ENCODE results near the gene GRK4.

GRK4 gene

GRCh38 chr4:3034231-3034630 is 70.9 kb downstream of the GRK4 start:
- Mint-ChIP-seq H3K27ac (no peak overlapping the region), H3K4me1 (ENCODE audit: low read depth) (peaks cover 18% of the 10 kb centered on the region), H3K27me3 (peaks cover 43% of the 10 kb centered on the region), H3K36me3 (ENCODE audit: low read depth) (no peaks in the 10 kb centered on the region), H3K4me3 (no peak overlapping the region), H3K9me3 (no peaks in the 10 kb centered on the region)
- intact Hi-C loops (cut with micrococcal nuclease), result no loop called here

GRCh38 chr4:3035249-3035648 is 71.9 kb downstream of the GRK4 start:
- intact Hi-C loops (cut with micrococcal nuclease), result loop anchor here (5.0 kb wide), 1 partner anchor 58 kb away; no protein-coding TSS in a partner anchor
- no peaks in the 10 kb centered on the region for H3K36me3 Mint-ChIP-seq (ENCODE audit: low read depth)
- H3K4me3 Mint-ChIP-seq, result no peak overlapping the region
- peaks cover 20% of the 10 kb centered on the region for H3K4me1 Mint-ChIP-seq (ENCODE audit: low read depth)
- H3K9me3 Mint-ChIP-seq, result no peaks in the 10 kb centered on the region
- peaks cover 46% of the 10 kb centered on the region for H3K27me3 Mint-ChIP-seq
- H3K27ac Mint-ChIP-seq, result no peak overlapping the region

GRCh38 chr4:3035674-3036073 is 72.3 kb downstream of the GRK4 start:
- intact Hi-C loops (cut with micrococcal nuclease), result loop anchor here (5.0 kb wide), 1 partner anchor 58 kb away; no protein-coding TSS in a partner anchor
- Mint-ChIP-seq H3K27me3 (peaks cover 49% of the 10 kb centered on the region), H3K36me3 (ENCODE audit: low read depth) (no peaks in the 10 kb centered on the region), H3K27ac (no peak overlapping the region), H3K9me3 (no peaks in the 10 kb centered on the region), H3K4me3 (no peak overlapping the region), H3K4me1 (ENCODE audit: low read depth) (peaks cover 24% of the 10 kb centered on the region)

GRCh38 chr4:3036131-3036952 is 73.0 kb downstream of the GRK4 start:
- Mint-ChIP-seq H3K36me3 (ENCODE audit: low read depth) (no peaks in the 10 kb centered on the region), H3K27ac (no peak overlapping the region), H3K27me3 (peaks cover 45% of the 10 kb centered on the region), H3K9me3 (no peaks in the 10 kb centered on the region), H3K4me1 (ENCODE audit: low read depth) (peaks cover 30% of the 10 kb centered on the region), H3K4me3 (no peak overlapping the region)
- intact Hi-C loops (cut with micrococcal nuclease), result loop anchor here (5.0 kb wide), 1 partner anchor 59 kb away; no protein-coding TSS in a partner anchor

GRCh38 chr4:3037957-3038461 is 74.6 kb downstream of the GRK4 start:
- Mint-ChIP-seq H3K4me3 (peak overlapping the region; percentile 76), H3K27ac (peak overlapping the region; percentile 37), H3K36me3 (ENCODE audit: low read depth) (no peaks in the 10 kb centered on the region), H3K27me3 (peaks cover 42% of the 10 kb centered on the region), H3K9me3 (no peaks in the 10 kb centered on the region), H3K4me1 (ENCODE audit: low read depth) (peaks cover 46% of the 10 kb centered on the region)
- intact Hi-C loops (cut with micrococcal nuclease), result loop anchor here (5.0 kb wide), 1 partner anchor 61 kb away; no protein-coding TSS in a partner anchor

GRCh38 chr4:3039706-3040366 is 76.5 kb downstream of the GRK4 start:
- intact Hi-C loops (cut with micrococcal nuclease), result loop anchor here (5.0 kb wide), 1 partner anchor 63 kb away; no protein-coding TSS in a partner anchor
- no peak overlapping the region for H3K4me3 Mint-ChIP-seq
- H3K4me1 Mint-ChIP-seq (ENCODE audit: low read depth), result peaks cover 55% of the 10 kb centered on the region
- no peaks in the 10 kb centered on the region for H3K36me3 Mint-ChIP-seq (ENCODE audit: low read depth)
- peak overlapping the region; percentile 89 for H3K27ac Mint-ChIP-seq
- H3K9me3 Mint-ChIP-seq, result no peaks in the 10 kb centered on the region
- H3K27me3 Mint-ChIP-seq, result peaks cover 42% of the 10 kb centered on the region

GRCh38 chr4:3040452-3041191 is 77.3 kb downstream of the GRK4 start:
- Mint-ChIP-seq H3K36me3 (ENCODE audit: low read depth) (no peaks in the 10 kb centered on the region), H3K27me3 (peaks cover 36% of the 10 kb centered on the region), H3K9me3 (no peaks in the 10 kb centered on the region), H3K4me3 (peak overlapping the region; percentile 89), H3K27ac (peak overlapping the region; percentile 89), H3K4me1 (ENCODE audit: low read depth) (peaks cover 63% of the 10 kb centered on the region)
- intact Hi-C loops (cut with micrococcal nuclease), result no loop called here

- peak overlapping the region; percentile 89 for H3K27ac Mint-ChIP-seq
- intact Hi-C loops (cut with micrococcal nuclease), result no loop called here
- H3K9me3 Mint-ChIP-seq, result no peaks in the 10 kb centered on the region
- peak overlapping the region; percentile 89 for H3K4me3 Mint-ChIP-seq
- peaks cover 71% of the 10 kb centered on the region for H3K4me1 Mint-ChIP-seq (ENCODE audit: low read depth)
- no peaks in the 10 kb centered on the region for H3K36me3 Mint-ChIP-seq (ENCODE audit: low read depth)
- peaks cover 29% of the 10 kb centered on the region for H3K27me3 Mint-ChIP-seq
These were observed 78.1 kb downstream of the GRK4 start for GRCh38 chr4:3041192-3042142.

GRCh38 chr4:3042226-3042625 is 78.9 kb downstream of the GRK4 start:
- intact Hi-C loops (cut with micrococcal nuclease), result no loop called here
- Mint-ChIP-seq H3K4me1 (ENCODE audit: low read depth) (peaks cover 65% of the 10 kb centered on the region), H3K9me3 (no peaks in the 10 kb centered on the region), H3K27me3 (peaks cover 21% of the 10 kb centered on the region), H3K4me3 (peak overlapping the region; percentile 89), H3K36me3 (ENCODE audit: low read depth) (no peaks in the 10 kb centered on the region), H3K27ac (peak overlapping the region; percentile 89)

- no peak overlapping the region for H3K4me3 Mint-ChIP-seq
- H3K36me3 Mint-ChIP-seq (ENCODE audit: low read depth), result no peaks in the 10 kb centered on the region
- intact Hi-C loops (cut with micrococcal nuclease), result no loop called here
- H3K9me3 Mint-ChIP-seq, result no peaks in the 10 kb centered on the region
- H3K4me1 Mint-ChIP-seq (ENCODE audit: low read depth), result peaks cover 62% of the 10 kb centered on the region
- H3K27ac Mint-ChIP-seq, result no peak overlapping the region
- H3K27me3 Mint-ChIP-seq, result peaks cover 13% of the 10 kb centered on the region
These were observed 80.1 kb downstream of the GRK4 start for GRCh38 chr4:3043282-3044020.

- Mint-ChIP-seq H3K27ac (peak overlapping the region; percentile 62), H3K36me3 (ENCODE audit: low read depth) (no peaks in the 10 kb centered on the region), H3K4me3 (peak overlapping the region; percentile 28), H3K4me1 (ENCODE audit: low read depth) (peaks cover 61% of the 10 kb centered on the region), H3K9me3 (no peaks in the 10 kb centered on the region), H3K27me3 (peaks cover 14% of the 10 kb centered on the region)
- intact Hi-C loops (cut with micrococcal nuclease), result no loop called here
These were observed 81.8 kb downstream of the GRK4 start for GRCh38 chr4:3044870-3045819.

All from dendritic cell treated with granulocyte-macrophage colony-stimulating factor and Interleukin-4, amounts not matched to agents 40 ng/mL and 50 ng/mL, for 4 days (primary cell).